ENCODE data around the gene ATXN7L2. TPM values are rescaled to one million over a fixed set of nuclear protein-coding genes. Genes with fewer than 3 reads are reported as not detected.
A peak's percentile ranks its signal among the peaks of the same experiment; 100 is the strongest.
"Not testable (repeated sequence)": the region's sequence is repeated elsewhere in the genome, so short reads cannot be mapped to it uniquely, and the experiment has no call there.

The ATXN7L2 gene
- total and polyA plus RNA-seq, 9 donors = 0.98 to 8.8 (median 6.5) TPM

- intact Hi-C loops (cut with DNase I) = no loop called here
- Histone ChIP-seq H3K4me3 (peak overlapping the region; percentile 70), H3K27ac (no peak overlapping the region), H3K4me1 (ENCODE audit: insufficient read depth) (no peaks in the 10 kb centered on the region), H3K9me3 (no peaks in the 10 kb centered on the region), H3K27me3 (no peaks in the 10 kb centered on the region), H3K36me3 (no peaks in the 10 kb centered on the region)
- DNase-seq = no peak
- WGBS, 3 donors = 21 to 34% (median 27%) methylated on average over 22 to 23 of the region's 23 CpGs
- TF ChIP-seq POLR2A (IDR thresholded peaks at IDR 0.05) = no peak
- no peak for TF ChIP-seq CTCF (IDR thresholded peaks at IDR 0.05)
- no peak for TF ChIP-seq EP300 (IDR thresholded peaks at IDR 0.05)
Measured at GRCh38 chr1:109467301-109467777, 16.4 kb upstream of the ATXN7L2 start.

DNA sequence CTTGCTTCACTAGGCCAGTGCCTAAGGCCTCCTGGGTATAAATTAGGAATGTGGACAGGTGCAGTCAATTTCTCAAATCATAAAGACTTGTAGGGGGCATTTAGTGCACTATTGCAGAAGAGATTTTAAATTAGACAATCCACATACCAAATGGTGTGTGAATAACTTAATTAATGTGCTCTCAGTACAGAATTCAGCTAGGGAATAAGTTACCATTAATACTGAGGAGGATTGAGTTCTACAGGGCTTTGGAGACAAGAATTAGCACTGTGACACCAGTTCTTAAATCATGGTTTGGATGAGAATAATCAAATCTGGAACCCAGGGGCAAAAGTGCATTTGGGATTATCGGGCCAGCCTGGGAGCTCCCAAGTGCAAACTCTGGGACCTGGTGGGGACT, 15.6 kb upstream of the ATXN7L2 start:
- no peak for TF ChIP-seq EP300 (IDR thresholded peaks at IDR 0.05)
- no peaks in the 10 kb centered on the region for H3K9me3 ChIP-seq
- H3K4me3 ChIP-seq = no peak overlapping the region
- DNase-seq = no peak
- no peak overlapping the region for H3K27ac ChIP-seq
- 79 to 96% (median 84%) methylated on average over 1 of the region's 1 CpG for WGBS, 3 donors
- H3K27me3 ChIP-seq = no peaks in the 10 kb centered on the region
- H3K4me1 ChIP-seq (ENCODE audit: insufficient read depth) = no peaks in the 10 kb centered on the region
- intact Hi-C loops (cut with DNase I) = no loop called here
- H3K36me3 ChIP-seq = no peaks in the 10 kb centered on the region

GRCh38 chr1:109468903-109469302, 14.8 kb upstream of the ATXN7L2 start:
- TF ChIP-seq EP300 (IDR thresholded peaks at IDR 0.05) (no peak), CTCF (IDR thresholded peaks at IDR 0.05) (no peak), POLR2A (IDR thresholded peaks at IDR 0.05) (no peak)
- Histone ChIP-seq H3K27ac (no peak overlapping the region), H3K4me3 (no peak overlapping the region), H3K9me3 (no peaks in the 10 kb centered on the region), H3K36me3 (no peaks in the 10 kb centered on the region), H3K4me1 (ENCODE audit: insufficient read depth) (no peaks in the 10 kb centered on the region), H3K27me3 (no peaks in the 10 kb centered on the region)
- DNase-seq = no peak
- WGBS, 3 donors = 29 to 30% (median 29%) methylated on average over 2 of the region's 2 CpGs
- intact Hi-C loops (cut with DNase I) = no loop called here

- 43 to 65% (median 64%) methylated on average over 6 of the region's 6 CpGs for WGBS, 3 donors
- no peak for DNase-seq
- no peak for TF ChIP-seq EP300 (IDR thresholded peaks at IDR 0.05)
- no peak for TF ChIP-seq POLR2A (IDR thresholded peaks at IDR 0.05)
- TF ChIP-seq CTCF (IDR thresholded peaks at IDR 0.05) = no peak
- H3K4me3 ChIP-seq = no peak overlapping the region
- H3K27ac ChIP-seq = no peak overlapping the region
- intact Hi-C loops (cut with DNase I) = no loop called here
- H3K4me1 ChIP-seq (ENCODE audit: insufficient read depth) = no peaks in the 10 kb centered on the region
- no peaks in the 10 kb centered on the region for H3K9me3 ChIP-seq
- no peaks in the 10 kb centered on the region for H3K36me3 ChIP-seq
- no peaks in the 10 kb centered on the region for H3K27me3 ChIP-seq
Measured at GRCh38 chr1:109470245-109470644, 13.5 kb upstream of the ATXN7L2 start.

GRCh38 chr1:109472779-109473178, 10.9 kb upstream of the ATXN7L2 start:
- Histone ChIP-seq H3K4me3 (no peak overlapping the region), H3K36me3 (no peaks in the 10 kb centered on the region), H3K27ac (no peak overlapping the region), H3K4me1 (ENCODE audit: insufficient read depth) (no peaks in the 10 kb centered on the region), H3K9me3 (no peaks in the 10 kb centered on the region), H3K27me3 (no peaks in the 10 kb centered on the region)
- 50 to 63% (median 63%) methylated on average over 3 of the region's 3 CpGs for WGBS, 3 donors
- intact Hi-C loops (cut with DNase I) = no loop called here
- TF ChIP-seq CTCF (IDR thresholded peaks at IDR 0.05) = no peak
- TF ChIP-seq POLR2A (IDR thresholded peaks at IDR 0.05) = no peak
- no peak for TF ChIP-seq EP300 (IDR thresholded peaks at IDR 0.05)
- DNase-seq = no peak

GRCh38 chr1:109473284-109474057, 10.2 kb upstream of the ATXN7L2 start:
- H3K36me3 ChIP-seq; intact Hi-C loops (cut with DNase I); H3K9me3 ChIP-seq; H3K4me3 ChIP-seq; H3K27ac ChIP-seq; H3K4me1 ChIP-seq (ENCODE audit: insufficient read depth); DNase-seq; H3K27me3 ChIP-seq: not testable (repeated sequence)
- WGBS, 3 donors = 83 to 88% (median 85%) methylated on average over 12 of the region's 12 CpGs
